ENCODE measurements around the gene FGF14. TPM values are rescaled to one million over a fixed set of nuclear protein-coding genes. Genes with fewer than 3 reads are reported as not detected.
"Not testable (repeated sequence)": the region's sequence is repeated elsewhere in the genome, so short reads cannot be mapped to it uniquely, and the experiment has no call there.

The FGF14 gene
- total RNA-seq, 2 donors from 2014 or later: under 0.01 to 0.28 TPM

GRCh38 chr13:102020611-102021216 lies 381.1 kb downstream of the FGF14 start:
- Histone ChIP-seq H3K27me3 (replicated peaks; ENCODE audit: insufficient read depth) (no peaks in the 10 kb centered on the region), H3K36me3 (no peaks in the 10 kb centered on the region), H3K27ac (no peak overlapping the region), H3K4me3 (no peak overlapping the region), H3K9me3 (no peaks in the 10 kb centered on the region), H3K4me1 (replicated peaks) (no peaks in the 10 kb centered on the region)
- 72% methylated on average over 4 of the region's 4 CpGs for WGBS
- intact Hi-C loops (cut with DNase I): no loop called here
- no peak for DNase-seq (ENCODE audit: low spot score)
- no peak for TF ChIP-seq CTCF (IDR thresholded peaks at IDR 0.05)
- no peak for TF ChIP-seq POLR2A (IDR thresholded peaks at IDR 0.05)
- TF ChIP-seq POLR2AphosphoS5 (IDR thresholded peaks at IDR 0.05): no peak

- intact Hi-C loops (cut with DNase I): no loop called here
- Histone ChIP-seq H3K36me3 (no peaks in the 10 kb centered on the region), H3K4me1 (replicated peaks) (no peaks in the 10 kb centered on the region), H3K27ac (no peak overlapping the region), H3K4me3 (no peak overlapping the region), H3K27me3 (replicated peaks; ENCODE audit: insufficient read depth) (no peaks in the 10 kb centered on the region), H3K9me3 (no peaks in the 10 kb centered on the region)
- no peak for DNase-seq (ENCODE audit: low spot score)
- no peak for TF ChIP-seq POLR2A (IDR thresholded peaks at IDR 0.05)
- TF ChIP-seq CTCF (IDR thresholded peaks at IDR 0.05): no peak
- TF ChIP-seq POLR2AphosphoS5 (IDR thresholded peaks at IDR 0.05): no peak
These were observed 383.1 kb downstream of the FGF14 start for GRCh38 chr13:102018716-102019115.

- no peak overlapping the region for H3K4me3 ChIP-seq
- TF ChIP-seq POLR2A (IDR thresholded peaks at IDR 0.05) (no peak), CTCF (IDR thresholded peaks at IDR 0.05) (no peak), POLR2AphosphoS5 (IDR thresholded peaks at IDR 0.05) (no peak)
- no peaks in the 10 kb centered on the region for H3K9me3 ChIP-seq
- no peak overlapping the region for H3K27ac ChIP-seq
- DNase-seq (ENCODE audit: low spot score): no peak
- no peaks in the 10 kb centered on the region for H3K36me3 ChIP-seq
- intact Hi-C loops (cut with DNase I): no loop called here
- no peaks in the 10 kb centered on the region for H3K4me1 ChIP-seq (replicated peaks)
- no peaks in the 10 kb centered on the region for H3K27me3 ChIP-seq (replicated peaks; ENCODE audit: insufficient read depth)
These were observed 384.6 kb downstream of the FGF14 start for GRCh38 chr13:102017248-102017647.

- Histone ChIP-seq H3K4me3 (no peak overlapping the region), H3K27ac (no peak overlapping the region), H3K4me1 (replicated peaks) (no peaks in the 10 kb centered on the region), H3K36me3 (no peaks in the 10 kb centered on the region), H3K27me3 (replicated peaks; ENCODE audit: insufficient read depth) (no peaks in the 10 kb centered on the region), H3K9me3 (no peaks in the 10 kb centered on the region)
- WGBS: 71% methylated on average over 7 of the region's 7 CpGs
- intact Hi-C loops (cut with DNase I): no loop called here
- TF ChIP-seq CTCF (IDR thresholded peaks at IDR 0.05) (no peak), POLR2A (IDR thresholded peaks at IDR 0.05) (no peak)
- no peak for DNase-seq (ENCODE audit: low spot score)
These were observed 389.3 kb downstream of the FGF14 start for GRCh38 chr13:102012299-102013293.

GRCh38 chr13:102011455-102011854 lies 390.4 kb downstream of the FGF14 start:
- H3K27ac ChIP-seq; intact Hi-C loops (cut with DNase I): not testable (repeated sequence)
- 75% methylated on average over 5 of the region's 5 CpGs for WGBS

More at GRCh38 chr13:102011455-102011854, 390.4 kb downstream of the FGF14 start:
- H3K36me3 ChIP-seq; H3K27me3 ChIP-seq (replicated peaks; ENCODE audit: insufficient read depth); DNase-seq (ENCODE audit: low spot score); H3K4me3 ChIP-seq; H3K4me1 ChIP-seq (replicated peaks); H3K9me3 ChIP-seq: not testable (repeated sequence)
